ENCODE results near the gene CC2D1B. TPM values are rescaled to one million over a fixed set of nuclear protein-coding genes. Genes with fewer than 3 reads are reported as not detected.

The CC2D1B gene
- total RNA-seq, 2 experiments from 2014 or later = 29.2 to 38.1 TPM

GRCh38 chr1:52365071-52365745 is 797 bp downstream of the CC2D1B start:
- H3K4me1 ChIP-seq (ENCODE audit: insufficient read depth, low read length, poor library complexity, severe bottlenecking) = peaks cover 15% of the 10 kb centered on the region
- no peaks in the 10 kb centered on the region for H4K20me1 ChIP-seq (ENCODE audit: insufficient read depth, low read length)
- H3K36me3 ChIP-seq (ENCODE audit: insufficient read depth, low read length) = peaks cover 41% of the 10 kb centered on the region
- peak overlapping the region; percentile 79 for H2AFZ ChIP-seq (ENCODE audit: low read length)
- POLR2A ChIA-PET = interaction anchor here (3.9 kb wide), 1 partner anchor 39 kb away, joined by 15 read pairs; the partner anchor contains the start of genes ORC1 and PRPF38A
- peak overlapping the region; percentile 93 for H3K4me3 ChIP-seq (ENCODE audit: low read depth, low read length, poor library complexity, severe bottlenecking)
- H3K79me2 ChIP-seq (ENCODE audit: insufficient read depth, low read depth, low read length) = peaks cover 11% of the 10 kb centered on the region
- DNase-seq (ENCODE audit: low spot score) = peak; percentile 59
- TSS peak; percentile 64 for BruUV-seq (replicated peaks)
- H3K4me2 ChIP-seq (ENCODE audit: low read length) = peak overlapping the region; percentile 95
- peak overlapping the region; percentile 63 for H3K27ac ChIP-seq (ENCODE audit: low read depth, low read length, poor library complexity, severe bottlenecking)
- intact Hi-C loops (cut with micrococcal nuclease; ENCODE audit: unreplicated experiment) = no loop called here
- H3K9me3 ChIP-seq (ENCODE audit: low read length) = no peaks in the 10 kb centered on the region
- CTCF ChIA-PET (ENCODE audit: unreplicated experiment) = interaction anchor here (0.5 kb wide), 1 partner anchor 14 kb away, joined by 3 read pairs; no protein-coding TSS in a partner anchor
- H3K9me2 ChIP-seq (ENCODE audit: insufficient read depth, low read length) = no peaks in the 10 kb centered on the region
- TF ChIP-seq CTCF (conservative IDR thresholded peaks at IDR 0.05; ENCODE audit: low read length) (no peak), EZH2phosphoT487 (IDR thresholded peaks at IDR 0.05; ENCODE audit: borderline replicate concordance, low read depth, low read length) (no peak)

GRCh38 chr1:52364235-52364839 is 1.7 kb downstream of the CC2D1B start:
- Histone ChIP-seq H3K36me3 (ENCODE audit: insufficient read depth, low read length) (peaks cover 47% of the 10 kb centered on the region), H3K27ac (ENCODE audit: low read depth, low read length, poor library complexity, severe bottlenecking) (no peak overlapping the region), H3K4me2 (ENCODE audit: low read length) (peak overlapping the region; percentile 95), H3K4me1 (ENCODE audit: insufficient read depth, low read length, poor library complexity, severe bottlenecking) (peaks cover 15% of the 10 kb centered on the region), H3K9me2 (ENCODE audit: insufficient read depth, low read length) (no peaks in the 10 kb centered on the region), H2AFZ (ENCODE audit: low read length) (no peak overlapping the region), H3K79me2 (ENCODE audit: insufficient read depth, low read depth, low read length) (peaks cover 11% of the 10 kb centered on the region), H4K20me1 (ENCODE audit: insufficient read depth, low read length) (no peaks in the 10 kb centered on the region), H3K9me3 (ENCODE audit: low read length) (no peaks in the 10 kb centered on the region), H3K4me3 (ENCODE audit: low read depth, low read length, poor library complexity, severe bottlenecking) (peak overlapping the region; percentile 93)
- ChIA-PET POLR2A (no interaction called here), CTCF (ENCODE audit: unreplicated experiment) (no interaction called here)
- intact Hi-C loops (cut with micrococcal nuclease; ENCODE audit: unreplicated experiment) = no loop called here
- TF ChIP-seq EZH2phosphoT487 (IDR thresholded peaks at IDR 0.05; ENCODE audit: borderline replicate concordance, low read depth, low read length) (no peak), CTCF (conservative IDR thresholded peaks at IDR 0.05; ENCODE audit: low read length) (peak; percentile 50)
- peak; percentile 26 for DNase-seq (ENCODE audit: low spot score)
- no TSS peak for BruUV-seq (replicated peaks)

DNA sequence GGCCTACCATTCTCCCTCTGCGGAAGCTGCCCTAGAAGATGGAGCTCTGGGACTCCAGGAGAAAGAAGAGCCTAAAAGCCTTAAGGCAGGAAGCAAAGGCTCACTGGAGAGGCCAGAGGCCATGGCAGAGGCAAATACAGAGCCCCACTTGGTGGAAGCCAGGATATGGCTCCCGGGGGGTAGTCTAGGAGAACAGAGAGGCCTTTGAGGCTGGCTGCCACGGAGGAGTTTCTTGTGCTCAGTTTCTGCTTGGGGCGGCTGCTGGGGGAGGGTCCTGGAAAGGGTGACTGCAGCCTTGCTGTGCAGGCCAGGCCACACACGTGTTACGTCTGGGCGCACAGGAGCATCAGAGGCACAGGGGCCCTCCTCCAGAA is 5.4 kb downstream of the CC2D1B start:
- no peaks in the 10 kb centered on the region for H3K9me3 ChIP-seq (ENCODE audit: low read length)
- no peaks in the 10 kb centered on the region for H4K20me1 ChIP-seq (ENCODE audit: insufficient read depth, low read length)
- DNase-seq (ENCODE audit: low spot score) = no peak
- no peak overlapping the region for H3K4me2 ChIP-seq (ENCODE audit: low read length)
- H2AFZ ChIP-seq (ENCODE audit: low read length) = no peak overlapping the region
- H3K4me1 ChIP-seq (ENCODE audit: insufficient read depth, low read length, poor library complexity, severe bottlenecking) = peaks cover 9% of the 10 kb centered on the region
- ChIA-PET CTCF (ENCODE audit: unreplicated experiment) (no interaction called here), POLR2A (interaction anchor here (0.6 kb wide), 1 partner anchor 156 kb away, joined by 3 read pairs; no protein-coding TSS in a partner anchor)
- no peaks in the 10 kb centered on the region for H3K9me2 ChIP-seq (ENCODE audit: insufficient read depth, low read length)
- BruUV-seq (replicated peaks) = no TSS peak
- H3K36me3 ChIP-seq (ENCODE audit: insufficient read depth, low read length) = peaks cover 85% of the 10 kb centered on the region
- intact Hi-C loops (cut with micrococcal nuclease; ENCODE audit: unreplicated experiment) = no loop called here
- H3K4me3 ChIP-seq (ENCODE audit: low read depth, low read length, poor library complexity, severe bottlenecking) = no peak overlapping the region
- peaks cover 11% of the 10 kb centered on the region for H3K79me2 ChIP-seq (ENCODE audit: insufficient read depth, low read depth, low read length)
- H3K27ac ChIP-seq (ENCODE audit: low read depth, low read length, poor library complexity, severe bottlenecking) = no peak overlapping the region
- TF ChIP-seq EZH2phosphoT487 (IDR thresholded peaks at IDR 0.05; ENCODE audit: borderline replicate concordance, low read depth, low read length) (no peak), CTCF (conservative IDR thresholded peaks at IDR 0.05; ENCODE audit: low read length) (no peak)
